ENCODE measurements around the gene INF2. TPM values are rescaled to one million over a fixed set of nuclear protein-coding genes. Genes with fewer than 3 reads are reported as not detected.

Gene INF2
- polyA plus RNA-seq, 5 donors, result 35.6 to 73.2 (median 52.3) TPM

DNA sequence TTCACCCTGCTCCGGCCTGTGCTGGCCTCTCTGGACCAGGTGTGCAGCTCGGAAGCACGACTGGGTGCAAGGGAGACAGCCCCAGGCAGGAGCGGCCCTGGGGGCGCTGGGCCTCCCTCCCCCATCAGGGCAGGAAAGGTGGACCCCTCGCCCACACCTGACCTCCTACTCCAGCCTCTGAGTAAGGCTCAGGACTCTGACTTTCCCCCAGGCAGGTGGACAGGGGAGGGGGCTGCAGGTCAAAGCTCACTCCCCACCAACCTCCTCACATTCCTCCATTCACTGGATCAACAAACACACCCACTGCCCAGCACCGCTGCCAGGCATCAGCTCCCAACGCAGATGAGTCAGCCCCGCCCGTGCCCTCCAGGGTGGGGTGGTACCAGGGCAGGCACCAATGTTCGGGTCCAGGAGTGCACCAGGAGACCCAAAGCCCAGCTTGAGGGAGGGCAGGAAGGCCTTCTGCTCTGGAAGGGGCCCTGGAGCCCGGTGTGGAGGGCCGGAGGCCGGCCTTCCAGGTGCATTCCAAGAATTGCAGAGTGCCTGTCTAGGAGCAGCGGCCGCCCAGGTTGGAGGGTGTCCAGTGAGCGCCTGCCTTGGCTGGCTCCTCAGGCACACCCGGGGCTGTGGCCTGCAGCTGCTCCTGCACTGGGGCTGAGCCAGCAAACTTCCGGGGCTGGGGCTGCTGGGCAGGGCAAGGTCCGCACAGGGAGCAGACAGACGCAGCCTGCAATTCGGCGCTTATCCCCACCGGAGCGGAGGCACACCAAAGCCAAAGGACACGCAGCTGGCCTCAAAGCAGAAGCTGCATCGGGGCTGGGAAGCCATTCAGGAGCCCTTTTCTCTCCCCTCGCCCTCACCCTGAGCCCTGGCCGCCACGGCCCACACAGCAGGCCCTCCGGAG, 1.6 kb upstream of the INF2 start:
- DNase-seq, result no peak

DNA sequence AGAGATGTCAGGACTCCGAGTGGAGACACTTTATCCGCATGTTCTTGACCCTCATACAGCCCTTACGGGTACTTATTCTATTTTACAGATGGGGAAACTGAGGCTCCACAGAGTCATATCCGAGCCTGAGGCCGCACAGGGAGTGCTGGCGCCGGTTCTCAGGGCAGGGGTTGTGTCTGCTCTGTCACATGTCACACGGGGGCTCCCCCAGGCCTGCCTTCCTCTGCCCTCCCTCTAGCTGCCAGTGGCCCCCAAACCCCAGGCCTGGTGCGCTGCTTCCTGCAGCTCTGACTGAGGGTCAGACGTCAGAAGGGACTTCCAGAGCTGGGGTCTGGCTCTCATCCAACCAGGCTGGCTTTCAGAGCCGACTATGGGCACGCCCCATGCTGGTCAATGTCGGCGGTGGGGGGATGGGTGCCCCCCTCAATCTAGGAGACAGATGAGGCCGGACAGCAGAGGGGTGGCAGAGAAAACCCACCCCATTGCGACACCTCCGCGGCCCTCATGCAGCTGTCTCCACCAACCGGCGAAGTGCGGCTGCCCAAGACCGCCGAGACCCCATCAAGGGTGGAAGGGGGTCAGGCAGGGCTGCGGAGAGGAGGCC, 811 bp upstream of the INF2 start:
- no peak for DNase-seq

DNA sequence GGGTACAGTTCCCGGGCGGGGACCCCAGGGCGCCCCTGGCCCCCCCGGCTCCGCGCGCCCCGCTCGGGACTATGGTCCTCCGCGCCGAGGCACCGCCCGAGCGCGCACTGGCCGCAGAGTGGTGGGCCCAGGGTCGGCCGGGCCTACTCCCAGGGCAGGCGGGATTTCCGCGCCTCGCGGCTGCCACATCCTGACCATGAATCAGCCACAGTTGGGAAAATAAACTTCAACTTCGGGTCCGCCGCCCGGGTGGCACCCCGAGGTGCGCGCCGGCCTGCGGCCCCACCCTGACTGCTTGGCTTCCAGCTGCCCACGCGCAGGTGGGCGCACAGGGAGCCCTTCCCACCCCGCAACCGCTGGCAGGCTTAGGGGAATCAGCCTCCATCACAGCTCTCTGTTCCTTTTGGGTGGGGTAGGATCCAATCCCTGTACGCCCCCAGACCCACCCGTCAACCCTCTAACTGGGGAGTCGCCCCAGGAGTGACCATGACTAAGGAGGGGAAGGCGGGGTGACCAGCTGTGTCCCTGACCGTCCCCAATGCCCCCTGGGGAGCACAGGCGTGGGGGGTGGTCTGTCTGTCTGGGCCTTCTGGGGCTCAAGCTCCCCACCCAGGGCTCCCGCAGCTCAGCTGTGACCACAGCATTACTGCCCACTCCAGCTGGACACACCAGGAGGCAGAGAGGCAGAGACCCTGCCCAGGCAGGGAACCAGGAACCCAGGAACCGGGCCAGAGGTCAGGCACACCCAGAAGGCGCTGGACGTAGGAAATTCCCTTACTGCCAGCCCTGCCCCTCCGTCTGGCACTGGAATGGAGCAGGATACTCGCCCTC, 678 bp downstream of the INF2 start:
- no peak for DNase-seq

DNA sequence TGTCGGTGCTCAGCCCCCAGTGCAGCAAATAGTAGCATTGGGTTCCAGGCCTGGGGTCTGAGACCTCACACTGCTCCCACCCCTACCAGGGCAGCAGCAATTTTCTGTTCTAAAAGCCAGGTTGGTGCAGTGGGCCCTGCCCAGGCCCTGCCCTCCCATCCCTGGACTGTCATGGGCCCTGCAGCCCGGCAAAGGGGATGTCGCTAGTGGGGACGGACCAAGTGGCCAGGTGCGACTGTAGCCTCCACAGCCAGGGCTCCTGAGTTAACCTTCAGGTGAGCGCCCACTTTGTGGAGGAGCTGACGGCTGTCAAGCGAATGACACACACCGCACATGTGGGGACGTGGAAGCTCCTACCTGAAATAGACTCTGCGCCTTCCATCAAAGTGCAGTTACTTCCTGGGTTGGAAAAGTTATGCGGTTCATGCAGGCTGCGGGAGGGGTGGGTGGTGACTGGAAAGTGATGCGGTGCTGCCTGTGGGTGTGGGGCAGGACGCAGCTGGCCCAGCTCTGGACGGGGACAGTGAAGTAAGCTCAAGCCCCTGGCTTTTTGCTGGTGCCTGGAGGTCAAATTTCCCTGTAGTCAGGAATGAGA, 1.5 kb downstream of the INF2 start:
- DNase-seq, result no peak

DNA sequence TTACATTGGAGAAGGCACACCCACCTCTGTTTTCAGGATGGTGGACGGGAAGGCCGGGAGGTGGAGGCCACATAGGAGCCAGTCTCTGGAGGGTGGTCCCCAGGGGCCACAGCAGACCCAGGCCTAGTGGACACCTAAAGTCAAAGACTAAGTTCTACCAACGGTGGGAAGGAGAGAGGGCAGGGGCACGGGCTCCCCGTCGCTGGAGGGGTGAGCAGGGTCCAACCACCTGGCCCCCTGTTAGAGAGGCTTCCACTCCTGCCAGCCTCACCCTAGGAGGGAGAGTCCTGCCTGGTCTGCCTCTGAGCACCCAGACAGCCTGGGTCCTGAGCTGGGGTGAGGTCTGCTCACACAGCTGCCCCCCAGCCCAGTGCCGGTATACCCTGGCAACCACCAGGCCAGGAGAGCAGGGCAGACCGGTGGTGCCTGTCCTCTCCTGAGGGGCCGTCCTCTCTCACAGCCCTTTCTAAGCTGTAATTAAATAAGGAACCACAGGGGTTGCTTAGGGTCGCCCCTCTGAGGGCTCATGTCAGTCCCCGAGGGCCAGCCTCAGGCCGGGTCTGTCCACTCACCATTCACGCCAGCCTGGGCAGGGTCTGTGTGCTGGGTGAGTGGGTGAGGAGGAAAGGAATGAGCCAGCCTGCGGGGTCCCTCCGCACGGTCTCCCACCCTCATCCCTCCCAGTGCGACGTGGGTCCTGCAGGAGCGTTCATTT, 2.3 kb downstream of the INF2 start:
- DNase-seq, result no peak

DNA sequence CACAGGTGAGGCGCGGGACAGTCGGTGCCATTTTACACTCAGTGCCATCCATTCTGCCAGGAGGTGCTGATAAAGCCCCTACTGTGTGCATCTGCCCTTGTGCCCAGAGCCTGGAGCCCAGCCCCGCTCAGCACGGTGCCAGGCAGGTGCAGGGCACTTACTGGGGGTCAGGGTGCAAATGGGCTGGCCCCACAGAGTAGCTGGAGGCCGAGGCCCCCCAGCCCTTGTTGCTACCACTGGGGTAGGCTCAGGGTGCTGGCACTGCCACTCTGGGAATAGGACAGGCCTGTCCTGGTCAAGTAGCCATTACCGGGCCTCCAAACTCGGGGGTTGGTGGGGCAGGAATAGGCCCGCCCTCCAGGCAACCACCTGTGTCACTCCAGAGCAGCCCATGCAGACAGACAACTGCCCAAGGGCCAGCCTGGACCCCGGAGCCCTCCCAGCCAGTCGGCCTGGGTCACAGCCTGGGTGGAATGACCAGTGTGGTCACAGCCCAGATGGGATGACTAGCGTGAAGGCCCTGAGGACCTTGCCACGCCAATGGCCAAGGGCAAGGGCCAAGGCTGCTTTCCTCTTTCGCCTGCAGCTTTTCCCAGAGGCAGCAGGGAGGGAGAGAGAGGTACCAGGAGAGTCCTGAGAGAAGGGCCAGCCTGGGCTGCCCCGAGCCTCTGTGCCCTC, 3.0 kb downstream of the INF2 start:
- no peak for DNase-seq

DNA sequence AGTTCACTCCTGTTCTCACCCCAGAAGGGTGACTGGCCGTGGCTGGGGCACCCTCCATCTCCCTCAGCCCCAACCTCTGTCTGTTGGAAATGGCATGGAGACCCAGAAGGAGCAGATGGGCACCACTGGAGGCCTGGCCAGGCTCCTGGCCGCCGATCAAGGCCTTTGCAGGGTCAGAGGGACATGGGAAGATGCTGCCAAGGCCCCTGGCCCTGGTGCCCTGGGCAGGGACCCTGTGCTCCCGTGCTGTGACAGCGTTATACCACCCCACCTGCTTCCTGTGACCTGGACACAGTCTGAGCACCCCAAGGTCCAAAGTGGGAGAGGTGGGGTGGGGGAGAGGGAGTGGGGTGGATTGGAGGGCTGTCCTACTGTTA, 3.5 kb downstream of the INF2 start:
- DNase-seq, result no peak

DNA sequence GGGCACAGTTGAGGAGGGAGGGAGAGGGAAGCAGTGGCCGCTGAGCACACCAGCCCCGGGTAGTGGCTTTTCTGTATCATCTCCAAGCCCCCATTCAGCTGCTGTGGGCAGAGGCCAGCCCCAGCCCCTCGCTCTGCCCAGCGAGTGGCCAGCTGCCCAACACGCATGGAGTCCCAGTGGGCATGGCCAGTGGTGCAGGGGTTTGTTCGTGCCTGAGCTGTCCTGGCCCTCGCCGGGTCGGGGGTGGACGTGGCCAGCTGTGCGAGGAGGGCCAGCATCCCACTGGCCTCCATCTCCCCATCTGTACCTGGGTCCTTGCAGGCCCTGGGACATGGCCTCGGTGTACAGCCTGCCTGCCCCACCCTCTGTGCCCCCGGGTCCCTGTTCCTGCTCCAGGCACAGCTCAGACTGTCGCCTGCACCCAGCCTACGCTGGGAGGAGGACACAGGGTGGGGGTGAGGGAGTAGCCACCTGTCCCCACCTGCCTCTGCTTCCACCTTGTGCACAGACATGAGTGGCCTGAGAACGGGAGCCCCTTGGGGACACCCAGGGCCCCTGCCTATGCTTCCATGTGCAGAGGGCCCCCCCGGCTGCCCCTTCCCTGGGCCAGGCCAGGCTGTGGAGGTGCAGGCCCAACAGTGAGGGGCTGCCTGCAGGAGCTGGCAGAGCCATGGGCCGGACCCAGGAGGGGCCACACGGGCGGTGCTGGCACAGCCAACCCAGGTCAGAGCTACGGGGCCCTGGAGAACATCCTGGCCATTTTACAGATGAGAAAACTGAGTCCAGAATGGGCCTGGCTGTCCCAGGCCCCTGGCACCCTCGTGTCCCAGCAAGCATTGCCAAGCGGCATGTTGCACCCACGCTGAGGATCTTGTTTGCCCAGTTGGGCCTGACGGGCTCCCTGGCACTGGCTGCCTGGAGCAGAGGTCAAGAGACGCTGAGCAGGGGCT, 4.3 kb downstream of the INF2 start:
- DNase-seq, result no peak

DNA sequence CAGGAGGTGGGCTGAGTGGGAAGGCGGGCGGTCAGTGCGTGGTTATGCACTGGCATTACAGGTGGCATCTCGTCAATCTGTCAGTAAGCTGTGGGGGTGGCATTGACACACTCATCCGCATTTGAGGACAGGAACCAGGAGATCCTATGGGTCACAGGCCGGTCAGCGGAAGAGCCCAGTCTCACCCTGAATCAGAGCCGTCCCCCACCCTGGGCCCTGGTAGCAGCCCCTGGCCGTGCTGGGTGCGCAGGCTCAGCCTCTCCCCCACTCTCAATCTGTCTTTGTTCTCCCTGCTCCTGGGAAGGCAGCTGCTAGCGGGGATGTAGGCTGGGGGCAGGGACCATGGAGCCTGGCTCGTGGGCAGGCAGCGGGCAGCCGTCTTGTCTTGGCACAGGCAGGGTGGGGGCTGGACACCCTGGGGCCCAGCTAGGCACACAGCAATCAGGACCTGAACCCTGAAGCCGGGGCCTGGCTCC, 5.1 kb downstream of the INF2 start:
- DNase-seq, result no peak

DNA sequence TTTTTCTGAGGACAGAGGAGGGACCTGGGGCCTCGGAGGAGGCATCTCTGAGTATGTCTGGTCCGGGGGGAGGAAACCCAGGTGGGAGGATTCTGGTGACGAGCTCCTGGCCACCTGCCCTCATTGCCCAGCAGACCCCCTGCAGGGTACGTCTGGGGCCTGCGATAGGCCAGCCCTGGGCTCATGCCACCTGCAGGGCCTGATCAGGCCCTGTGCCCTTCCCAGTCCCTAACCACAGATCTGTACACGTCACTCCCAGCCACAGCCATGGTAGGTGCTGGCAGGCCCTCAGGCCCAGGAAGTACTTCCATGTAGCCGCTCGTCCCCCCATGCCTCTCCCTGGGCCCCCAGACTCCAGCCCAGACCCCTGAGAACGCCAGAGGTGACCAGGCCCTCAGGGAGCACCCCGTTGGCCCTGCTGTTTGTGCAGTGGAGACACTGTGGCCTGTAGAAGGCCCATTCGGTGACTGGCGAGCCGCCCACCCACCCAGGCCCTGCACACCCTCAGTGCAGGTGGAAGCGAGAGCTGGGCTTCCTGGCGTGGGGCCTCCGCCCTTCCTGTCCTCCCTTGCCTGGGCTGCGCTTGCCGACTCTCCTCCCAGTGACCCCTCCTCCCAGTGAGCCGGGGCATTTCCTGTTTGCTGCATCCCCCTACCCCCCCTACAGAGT, 5.7 kb downstream of the INF2 start:
- no peak for DNase-seq

DNA sequence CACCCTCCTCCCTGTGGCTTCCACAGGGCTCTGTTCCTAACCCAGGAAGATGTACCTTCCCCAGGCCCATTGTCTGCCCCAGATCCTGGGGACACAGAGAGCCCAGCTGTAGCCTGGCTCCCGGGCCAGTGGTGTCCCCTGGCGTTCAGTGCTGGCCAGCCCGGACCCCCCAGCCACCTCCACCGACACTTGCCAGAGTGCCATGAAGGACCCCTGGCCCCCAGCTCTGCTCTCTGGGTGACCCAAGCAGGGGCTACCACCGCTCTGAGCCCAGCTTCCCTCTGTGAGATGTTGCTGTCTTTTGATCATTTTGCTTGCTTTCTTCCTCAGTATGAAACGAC, 6.2 kb downstream of the INF2 start:
- no peak for DNase-seq

DNA sequence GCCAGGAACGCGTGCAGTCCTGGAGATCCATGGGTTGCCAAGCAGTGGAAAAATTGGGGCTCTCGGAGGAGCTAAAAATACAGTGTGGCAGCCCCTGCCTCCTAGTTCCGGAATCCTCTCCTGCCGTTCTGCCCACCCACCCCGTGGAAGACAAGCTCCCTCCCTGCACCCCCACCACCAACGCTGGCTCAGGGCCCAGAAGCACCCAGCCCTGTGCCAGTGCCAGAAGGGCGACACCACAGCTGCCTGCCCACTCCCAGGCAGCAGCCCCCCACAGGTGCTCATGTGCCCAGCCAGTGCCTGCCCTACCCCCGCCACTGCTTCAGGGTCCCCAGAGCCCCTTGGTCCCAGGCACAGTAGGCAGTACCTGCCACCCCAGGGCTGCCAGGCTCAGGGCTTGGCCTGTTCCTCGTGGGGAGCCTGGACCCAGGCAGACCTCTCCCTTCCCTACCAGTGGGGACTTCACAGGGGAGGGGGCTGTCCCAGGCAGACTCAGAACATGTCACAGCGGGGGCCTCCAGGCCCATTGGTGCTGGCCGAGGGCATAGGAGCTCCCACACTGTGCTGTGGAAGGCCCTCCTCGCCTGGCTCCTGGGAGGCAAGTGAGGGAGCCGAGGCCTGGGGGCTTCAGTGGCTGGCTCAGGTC, 7.4 kb downstream of the INF2 start:
- no peak for DNase-seq

DNA sequence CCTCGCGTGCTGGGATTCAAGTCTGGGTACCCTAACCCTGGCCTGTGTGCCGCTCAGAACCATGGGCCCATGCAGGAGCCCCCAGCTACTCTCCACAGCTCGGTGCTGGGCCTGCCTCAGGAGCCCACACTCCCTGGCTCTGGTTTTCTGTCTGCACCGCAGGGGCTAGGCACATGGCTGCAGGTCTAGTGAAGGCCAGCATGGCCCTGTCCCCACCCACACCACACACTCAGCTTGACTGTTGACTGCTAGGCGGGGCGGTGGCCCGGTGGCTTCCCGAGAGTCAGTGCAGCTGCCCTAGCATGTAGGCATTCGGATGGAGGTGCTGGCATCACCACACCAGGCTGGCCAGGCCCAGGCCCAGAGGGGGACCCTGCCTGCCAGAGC, 7.9 kb downstream of the INF2 start:
- DNase-seq, result no peak

DNA sequence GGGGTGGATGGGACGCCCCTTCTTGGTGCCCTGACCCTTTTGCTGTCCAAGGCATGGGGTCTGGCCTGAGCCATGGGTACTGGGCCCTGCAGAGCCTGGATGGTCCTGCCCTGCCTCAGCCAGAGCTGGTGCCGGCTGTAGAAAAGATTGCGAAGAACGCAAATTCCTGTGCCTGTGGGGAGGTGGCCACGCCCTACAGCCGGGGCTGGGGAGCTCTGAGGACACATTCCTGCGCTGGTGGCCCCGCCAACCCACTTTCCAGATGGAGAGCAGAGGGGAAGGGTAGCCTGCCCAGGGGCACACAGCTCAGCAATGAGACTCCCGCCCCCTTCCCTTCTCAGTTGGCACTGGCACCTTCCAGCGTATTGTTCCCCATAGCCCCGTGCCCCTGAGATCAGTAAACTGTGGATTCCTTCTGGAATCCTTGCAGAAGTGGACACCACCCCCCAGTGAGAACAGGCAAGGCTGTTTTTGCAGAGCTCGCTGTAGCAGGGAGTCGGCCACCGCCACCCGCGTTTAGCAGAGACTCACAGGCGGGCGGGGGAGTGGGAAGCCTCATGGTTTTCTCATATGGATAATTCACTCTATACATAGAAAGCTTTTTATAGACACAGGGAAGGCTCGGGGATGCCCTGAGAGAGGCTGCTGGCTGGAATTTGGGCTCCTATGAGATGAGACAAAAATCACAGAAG, 8.6 kb downstream of the INF2 start:
- no peak for DNase-seq

DNA sequence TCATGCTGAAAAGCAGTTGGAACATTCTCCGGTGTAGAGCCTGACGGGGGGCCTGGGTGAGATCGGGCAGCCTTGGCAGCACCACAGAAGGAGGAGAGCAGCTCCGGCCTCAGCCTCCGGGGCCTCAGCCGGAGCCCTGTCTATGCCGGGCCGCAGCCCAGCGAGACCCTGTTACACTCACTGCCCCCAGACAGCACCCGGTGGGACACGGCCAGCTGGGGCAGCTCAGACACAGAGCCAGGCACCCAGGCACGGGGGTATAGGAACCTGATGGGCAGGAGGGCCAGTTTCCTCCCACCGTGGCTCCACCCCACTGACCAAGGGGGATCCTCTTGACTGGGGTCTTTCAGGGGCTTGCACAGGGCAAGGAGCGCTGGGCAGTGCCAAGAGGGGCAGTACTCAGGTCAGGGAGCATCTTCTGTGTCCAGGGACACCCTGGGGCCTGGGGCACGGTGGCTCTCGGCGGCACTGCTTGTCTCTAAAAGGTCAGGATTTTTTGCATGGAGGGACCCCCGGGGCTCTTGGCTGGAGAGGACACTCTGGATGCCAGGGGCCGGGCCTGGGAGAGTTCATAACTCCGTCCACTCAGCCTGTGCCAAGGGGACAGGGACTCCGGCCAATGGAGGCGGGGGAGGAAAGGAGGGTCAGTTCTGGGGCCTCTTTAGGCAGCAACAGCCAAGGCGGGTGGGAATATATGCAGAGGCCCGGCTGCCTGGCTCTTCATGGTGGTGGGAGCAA, 9.4 kb downstream of the INF2 start:
- peak in 1 of 2 donors; percentile 61 for DNase-seq

DNA sequence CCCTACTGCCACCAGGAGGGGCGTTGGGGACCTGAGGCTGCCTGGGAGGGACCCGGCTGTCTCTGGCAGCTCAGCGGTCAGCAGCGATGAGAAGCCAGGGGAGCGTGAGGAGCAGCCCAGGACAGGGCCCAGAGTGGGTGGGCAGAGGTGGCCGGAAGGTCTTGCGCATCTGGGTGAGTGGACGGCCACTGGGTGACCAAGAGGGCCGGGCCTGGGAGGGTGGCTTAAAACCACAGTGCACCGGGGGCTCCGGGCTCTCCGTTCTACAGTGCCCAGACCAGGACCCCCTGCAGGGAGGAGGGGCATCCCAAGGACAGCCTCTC, 10.0 kb downstream of the INF2 start:
- no peak for DNase-seq

DNA sequence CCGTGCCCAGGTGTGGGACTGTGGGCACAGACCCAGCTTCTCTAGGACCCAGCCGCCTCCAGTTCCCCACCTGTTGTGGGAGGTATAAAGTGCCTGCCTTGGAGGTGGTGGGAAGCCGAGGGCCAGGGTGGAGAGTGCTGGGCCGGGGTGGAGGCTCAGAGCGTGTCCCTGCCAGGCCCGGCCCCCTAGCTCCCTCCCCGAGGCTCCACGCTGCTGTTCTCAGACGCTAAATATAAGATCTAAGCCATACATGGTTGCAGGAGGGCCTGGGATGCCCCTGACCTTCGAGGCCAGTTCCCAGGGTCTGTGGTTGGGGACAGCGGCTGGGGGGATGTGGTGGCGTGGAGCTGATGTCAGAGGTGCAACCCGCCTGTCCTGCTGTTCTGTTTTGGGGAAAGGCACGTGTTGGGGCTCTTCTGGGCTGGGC, 10.8 kb downstream of the INF2 start:
- DNase-seq, result no peak

Measured in right lung (tissue), 5 donors.